Astrocyte of the spinal cord (primary cell): Measurements from ENCODE around the gene PTPRD.

Experiments used
- DNase-seq: peaks from one replicate; pipeline ENCODE4 v3.0.0; 2011; ENCODE audit warnings: low read depth, low spot score
- H3K4me3 ChIP-seq: 2 replicates; pipeline ENCODE4 v1.5.1; 2011; ENCODE audit warnings: low read depth, mild to moderate bottlenecking, low read length, moderate library complexity
- CTCF ChIP-seq: IDR thresholded peaks from 2 replicates; pipeline ENCODE4 v1.5.1; 2012; ENCODE audit warnings: low read depth, mild to moderate bottlenecking, low read length, inconsistent platforms
- in situ Hi-C: cut with HindIII; loops from 2 replicates; pipeline ENCODE4 v1.10.0; 2017; ENCODE audit warnings: low sequenced_read_pairs

The PTPRD gene

GRCh38 chr9:10614196-10614800 lies 1.5 kb upstream of the PTPRD start:
- DNase-seq, result no peak
- no peak overlapping the region for H3K4me3 ChIP-seq
- TF ChIP-seq CTCF, result no peak
- in situ Hi-C loops, result no loop called here

- TF ChIP-seq CTCF, result no peak
- H3K4me3 ChIP-seq, result peak overlapping the region; percentile 35
- in situ Hi-C loops, result no loop called here
- peak; percentile 2 for DNase-seq
These were observed 617 bp upstream of the PTPRD start for GRCh38 chr9:10613419-10613818.

GRCh38 chr9:10605388-10605787 lies 7.4 kb downstream of the PTPRD start:
- DNase-seq, result no peak
- H3K4me3 ChIP-seq, result no peak overlapping the region
- in situ Hi-C loops, result no loop called here
- no peak for TF ChIP-seq CTCF

- no peak overlapping the region for H3K4me3 ChIP-seq
- TF ChIP-seq CTCF, result no peak
- in situ Hi-C loops, result no loop called here
- no peak for DNase-seq
These were observed 7.9 kb downstream of the PTPRD start for GRCh38 chr9:10604927-10605326.

GRCh38 chr9:10597801-10598200 lies 15.0 kb downstream of the PTPRD start:
- in situ Hi-C loops, result no loop called here
- no peak for TF ChIP-seq CTCF
- no peak overlapping the region for H3K4me3 ChIP-seq
- no peak for DNase-seq

GRCh38 chr9:10594482-10594881 lies 18.3 kb downstream of the PTPRD start:
- DNase-seq, result no peak
- no peak for TF ChIP-seq CTCF
- in situ Hi-C loops, result no loop called here
- H3K4me3 ChIP-seq, result no peak overlapping the region

- no peak for TF ChIP-seq CTCF
- no peak for DNase-seq
- no peak overlapping the region for H3K4me3 ChIP-seq
- in situ Hi-C loops, result no loop called here
These were observed 26.4 kb downstream of the PTPRD start for GRCh38 chr9:10586407-10586806.
